ENCODE measurements around the gene IL13RA2. TPM values are rescaled to one million over a fixed set of nuclear protein-coding genes. Genes with fewer than 3 reads are reported as not detected.

Gene IL13RA2
- total and polyA plus RNA-seq, 2 of the 13 experiments (the other 11 are each of a cell fraction or from before 2014, with no cell fraction given): not detected

DNA sequence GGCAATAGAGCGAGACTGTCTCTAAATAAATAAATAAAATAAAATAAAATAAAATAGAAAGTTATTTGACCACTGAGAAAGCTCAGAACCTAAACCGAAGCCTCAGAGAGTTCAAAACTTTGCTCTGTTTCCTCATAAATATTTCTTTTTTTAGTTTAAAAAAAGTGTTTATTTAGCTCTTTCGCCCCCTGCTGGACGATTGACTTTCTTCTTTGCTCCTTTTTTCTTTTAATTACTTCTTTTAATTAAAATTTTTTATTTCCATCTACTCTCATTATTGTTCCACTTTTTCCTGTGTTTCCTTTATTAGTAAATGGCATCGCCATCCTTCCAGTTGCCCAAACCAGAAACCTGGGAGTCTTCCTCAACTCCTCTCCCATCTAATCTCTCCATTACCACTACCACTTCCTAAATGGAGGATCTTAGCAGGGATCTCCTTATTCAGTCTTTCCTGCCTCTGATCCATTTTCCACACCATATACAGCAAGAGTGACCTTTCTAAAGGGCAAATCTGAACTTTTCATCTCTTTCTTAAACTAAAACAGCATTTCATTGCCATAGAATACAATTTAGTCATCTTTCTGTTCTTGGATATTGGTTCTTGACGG is 728 bp upstream of the IL13RA2 start:
- Histone ChIP-seq H3K36me3 (replicated peaks in 1 of 2; ENCODE audit: control insufficient read depth in 1 of 2, insufficient read depth in 2 of 2, low read length in 2 of 2) (no peaks in the 10 kb centered on the region), H3K27me3 (ENCODE audit: control insufficient read depth in 1 of 2, insufficient read depth in 2 of 2, low read length in 2 of 2) (no peaks in the 10 kb centered on the region), H3K4me2 (ENCODE audit: low read depth, low read length) (no peak overlapping the region), H3K4me1 (ENCODE audit: insufficient read depth, low read length) (no peaks in the 10 kb centered on the region), H3K9me3 (ENCODE audit: low read length) (no peaks in the 10 kb centered on the region), H4K20me1 (ENCODE audit: insufficient read depth, low read length) (no peaks in the 10 kb centered on the region), H3K4me3 (replicated peaks in 1 of 3; ENCODE audit: insufficient read depth in 1 of 3, low read depth in 2 of 3, low read length in 3 of 3) (no peak overlapping the region), H3K79me2 (ENCODE audit: insufficient read depth, low read length) (no peaks in the 10 kb centered on the region), H3K9ac (ENCODE audit: insufficient read depth, low read depth, low read length) (no peak overlapping the region), H2AFZ (ENCODE audit: low read length) (no peak overlapping the region), H3K27ac (ENCODE audit: extremely low read length, insufficient read depth, low read length) (no peak overlapping the region)
- ATAC-seq (no peak), FAIRE-seq (no peak), DNase-seq (ENCODE audit: low spot score) (no peak)
- CTCF ChIA-PET (ENCODE audit: low intra/inter-chr PET ratio, low total read pairs): no interaction called here
- in situ Hi-C loops (cut with HindIII; ENCODE audit: extremely low pct_ligation_motif_present, low pct_unique_long_range_greater_than_20kb): no loop called here
- no TSS peak for BruUV-seq (replicated peaks)
- 4% methylated on average over 6 of the region's 6 CpGs for WGBS (ENCODE audit: low lambda C conversion rate)
- intact Hi-C loops (cut with micrococcal nuclease; ENCODE audit: unreplicated experiment): loop anchor here (5.0 kb wide), 1 partner anchor 474 kb away; no protein-coding TSS in a partner anchor
- POLR2A ChIA-PET: no interaction called here
- TF ChIP-seq CCDC6 (CRISPR knock-in tag; IDR thresholded peaks at IDR 0.05) (no peak), ZNF816 (CRISPR knock-in tag; IDR thresholded peaks at IDR 0.05; ENCODE audit: borderline replicate concordance) (no peak), HNF4A (CRISPR knock-in tag; IDR thresholded peaks at IDR 0.05) (no peak), RNF2 (conservative IDR thresholded peaks at IDR 0.05; ENCODE audit: low read depth) (no peak), ZNF234 (CRISPR knock-in tag; conservative IDR thresholded peaks at IDR 0.05) (no peak), WIZ (CRISPR knock-in tag; IDR thresholded peaks at IDR 0.05) (no peak), FIP1L1 (IDR thresholded peaks at IDR 0.05; ENCODE audit: borderline replicate concordance, insufficient read depth, low read depth, low read length) (no peak), ZNF850 (CRISPR knock-in tag; conservative IDR thresholded peaks at IDR 0.05) (no peak), SYNCRIP (IDR thresholded peaks at IDR 0.05; ENCODE audit: insufficient read depth, low read depth, low read length) (no peak), ZSCAN22 (CRISPR knock-in tag; IDR thresholded peaks at IDR 0.05) (no peak), ARNTL (CRISPR knock-in tag; IDR thresholded peaks at IDR 0.05) (no peak), MYNN (CRISPR knock-in tag; IDR thresholded peaks at IDR 0.05; ENCODE audit: low read depth) (no peak)
- TF ChIP-seq, protein P1, sequence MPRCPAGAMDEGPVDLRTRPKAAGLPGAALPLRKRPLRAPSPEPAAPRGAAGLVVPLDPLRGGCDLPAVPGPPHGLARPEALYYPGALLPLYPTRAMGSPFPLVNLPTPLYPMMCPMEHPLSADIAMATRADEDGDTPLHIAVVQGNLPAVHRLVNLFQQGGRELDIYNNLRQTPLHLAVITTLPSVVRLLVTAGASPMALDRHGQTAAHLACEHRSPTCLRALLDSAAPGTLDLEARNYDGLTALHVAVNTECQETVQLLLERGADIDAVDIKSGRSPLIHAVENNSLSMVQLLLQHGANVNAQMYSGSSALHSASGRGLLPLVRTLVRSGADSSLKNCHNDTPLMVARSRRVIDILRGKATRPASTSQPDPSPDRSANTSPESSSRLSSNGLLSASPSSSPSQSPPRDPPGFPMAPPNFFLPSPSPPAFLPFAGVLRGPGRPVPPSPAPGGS (CRISPR knock-in tag; IDR thresholded peaks at IDR 0.05): no peak
- TF ChIP-seq, protein P2, sequence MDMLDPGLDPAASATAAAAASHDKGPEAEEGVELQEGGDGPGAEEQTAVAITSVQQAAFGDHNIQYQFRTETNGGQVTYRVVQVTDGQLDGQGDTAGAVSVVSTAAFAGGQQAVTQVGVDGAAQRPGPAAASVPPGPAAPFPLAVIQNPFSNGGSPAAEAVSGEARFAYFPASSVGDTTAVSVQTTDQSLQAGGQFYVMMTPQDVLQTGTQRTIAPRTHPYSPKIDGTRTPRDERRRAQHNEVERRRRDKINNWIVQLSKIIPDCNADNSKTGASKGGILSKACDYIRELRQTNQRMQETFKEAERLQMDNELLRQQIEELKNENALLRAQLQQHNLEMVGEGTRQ (IDR thresholded peaks at IDR 0.05; ENCODE audit: low read depth, low read length): no peak
- TF ChIP-seq, protein P2 (CRISPR knock-in tag; IDR thresholded peaks at IDR 0.05; ENCODE audit: borderline replicate concordance): no peak
- TF ChIP-seq, protein P3, sequence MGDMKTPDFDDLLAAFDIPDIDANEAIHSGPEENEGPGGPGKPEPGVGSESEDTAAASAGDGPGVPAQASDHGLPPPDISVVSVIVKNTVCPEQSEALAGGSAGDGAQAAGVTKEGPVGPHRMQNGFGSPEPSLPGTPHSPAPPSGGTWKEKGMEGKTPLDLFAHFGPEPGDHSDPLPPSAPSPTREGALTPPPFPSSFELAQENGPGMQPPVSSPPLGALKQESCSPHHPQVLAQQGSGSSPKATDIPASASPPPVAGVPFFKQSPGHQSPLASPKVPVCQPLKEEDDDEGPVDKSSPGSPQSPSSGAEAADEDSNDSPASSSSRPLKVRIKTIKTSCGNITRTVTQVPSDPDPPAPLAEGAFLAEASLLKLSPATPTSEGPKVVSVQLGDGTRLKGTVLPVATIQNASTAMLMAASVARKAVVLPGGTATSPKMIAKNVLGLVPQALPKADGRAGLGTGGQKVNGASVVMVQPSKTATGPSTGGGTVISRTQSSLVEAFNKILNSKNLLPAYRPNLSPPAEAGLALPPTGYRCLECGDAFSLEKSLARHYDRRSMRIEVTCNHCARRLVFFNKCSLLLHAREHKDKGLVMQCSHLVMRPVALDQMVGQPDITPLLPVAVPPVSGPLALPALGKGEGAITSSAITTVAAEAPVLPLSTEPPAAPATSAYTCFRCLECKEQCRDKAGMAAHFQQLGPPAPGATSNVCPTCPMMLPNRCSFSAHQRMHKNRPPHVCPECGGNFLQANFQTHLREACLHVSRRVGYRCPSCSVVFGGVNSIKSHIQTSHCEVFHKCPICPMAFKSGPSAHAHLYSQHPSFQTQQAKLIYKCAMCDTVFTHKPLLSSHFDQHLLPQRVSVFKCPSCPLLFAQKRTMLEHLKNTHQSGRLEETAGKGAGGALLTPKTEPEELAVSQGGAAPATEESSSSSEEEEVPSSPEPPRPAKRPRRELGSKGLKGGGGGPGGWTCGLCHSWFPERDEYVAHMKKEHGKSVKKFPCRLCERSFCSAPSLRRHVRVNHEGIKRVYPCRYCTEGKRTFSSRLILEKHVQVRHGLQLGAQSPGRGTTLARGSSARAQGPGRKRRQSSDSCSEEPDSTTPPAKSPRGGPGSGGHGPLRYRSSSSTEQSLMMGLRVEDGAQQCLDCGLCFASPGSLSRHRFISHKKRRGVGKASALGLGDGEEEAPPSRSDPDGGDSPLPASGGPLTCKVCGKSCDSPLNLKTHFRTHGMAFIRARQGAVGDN (CRISPR knock-in tag; IDR thresholded peaks at IDR 0.05): no peak
- TF ChIP-seq, protein P4, sequence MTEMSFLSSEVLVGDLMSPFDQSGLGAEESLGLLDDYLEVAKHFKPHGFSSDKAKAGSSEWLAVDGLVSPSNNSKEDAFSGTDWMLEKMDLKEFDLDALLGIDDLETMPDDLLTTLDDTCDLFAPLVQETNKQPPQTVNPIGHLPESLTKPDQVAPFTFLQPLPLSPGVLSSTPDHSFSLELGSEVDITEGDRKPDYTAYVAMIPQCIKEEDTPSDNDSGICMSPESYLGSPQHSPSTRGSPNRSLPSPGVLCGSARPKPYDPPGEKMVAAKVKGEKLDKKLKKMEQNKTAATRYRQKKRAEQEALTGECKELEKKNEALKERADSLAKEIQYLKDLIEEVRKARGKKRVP (CRISPR knock-in tag; IDR thresholded peaks at IDR 0.05): no peak
